Astrocyte (in vitro differentiated cells and primary cell): ENCODE results near the gene CADPS. TPM values are rescaled to one million over a fixed set of nuclear protein-coding genes. Genes with fewer than 3 reads are reported as not detected.
A peak's percentile ranks its signal among the peaks of the same experiment; 100 is the strongest.

ENCODE experiments used
- DNase-seq: peaks from one replicate; pipeline ENCODE4 v3.0.0-alpha.2; 2010; ENCODE audit warnings: low read depth
- FAIRE-seq: peaks from 2 replicates; lab custom pipeline; 2011; peaks lifted over from hg19 to GRCh38; lab: Jason Lieb, UNC
- H2AFZ ChIP-seq: 2 replicates; pipeline ENCODE4 v1.6.0; 2012; ENCODE audit warnings: low read depth, low read length, inconsistent platforms
- H3K27ac ChIP-seq: 2 replicates; pipeline ENCODE4 v1.5.1; 2011; ENCODE audit warnings: low read depth, low read length, inconsistent platforms
- H3K27me3 ChIP-seq: 2 replicates; pipeline ENCODE4 v1.6.0; 2011; ENCODE audit warnings: low read length, inconsistent platforms; ENCODE audit not compliant: insufficient read depth
- H3K36me3 ChIP-seq: 2 replicates; pipeline ENCODE4 v1.5.1; 2011; ENCODE audit warnings: low read length, inconsistent platforms; ENCODE audit not compliant: insufficient read depth
- H3K4me1 ChIP-seq: 2 replicates; pipeline ENCODE4 v1.5.1; 2011; ENCODE audit warnings: low read length, inconsistent platforms; ENCODE audit not compliant: insufficient read depth
- H3K4me2 ChIP-seq: 2 replicates; pipeline ENCODE4 v1.6.0; 2012; ENCODE audit warnings: low read length, inconsistent platforms
- H3K4me3 ChIP-seq: 2 replicates; pipeline ENCODE4 v1.5.1; 2011; ENCODE audit warnings: low read depth, mild to moderate bottlenecking, low read length, inconsistent platforms; ENCODE audit not compliant: insufficient read depth
- H3K79me2 ChIP-seq: 2 replicates; pipeline ENCODE4 v1.6.0; 2012; ENCODE audit warnings: mild to moderate bottlenecking, low read length, inconsistent platforms; ENCODE audit not compliant: insufficient read depth
- H3K9ac ChIP-seq: 2 replicates; pipeline ENCODE4 v1.6.0; 2012; ENCODE audit warnings: mild to moderate bottlenecking, low read length, inconsistent platforms
- H3K9me3 ChIP-seq: 2 replicates; pipeline ENCODE4 v1.5.1; 2012; ENCODE audit warnings: low read depth, mild to moderate bottlenecking, low read length, inconsistent platforms; ENCODE audit not compliant: insufficient read depth
- H4K20me1 ChIP-seq: 2 replicates; pipeline ENCODE4 v1.6.0; 2012; ENCODE audit warnings: low read length, inconsistent platforms; ENCODE audit not compliant: insufficient read depth
- H3K27ac Mint-ChIP-seq: one replicate; pipeline ENCODE4 v1.8.0; 2021; ENCODE audit warnings: mild to moderate bottlenecking, mixed read lengths; ENCODE audit not compliant: unreplicated experiment
- H3K27me3 Mint-ChIP-seq: one replicate; pipeline ENCODE4 v1.8.0; 2021; ENCODE audit warnings: low read depth, mixed read lengths; ENCODE audit not compliant: unreplicated experiment
- H3K36me3 Mint-ChIP-seq: one replicate; pipeline ENCODE4 v1.8.0; 2021; ENCODE audit warnings: low read depth, mixed read lengths; ENCODE audit not compliant: unreplicated experiment
- H3K4me1 Mint-ChIP-seq: one replicate; pipeline ENCODE4 v1.8.0; 2021; ENCODE audit warnings: low read depth, mixed read lengths; ENCODE audit not compliant: unreplicated experiment
- H3K4me3 Mint-ChIP-seq: one replicate; pipeline ENCODE4 v1.8.0; 2021; ENCODE audit warnings: mild to moderate bottlenecking, moderate library complexity, mixed read lengths; ENCODE audit not compliant: unreplicated experiment
- H3K9me3 Mint-ChIP-seq: one replicate; pipeline ENCODE4 v1.8.0; 2021; ENCODE audit warnings: mild to moderate bottlenecking, mixed read lengths; ENCODE audit not compliant: unreplicated experiment
- EZH2 ChIP-seq: IDR thresholded peaks from 2 replicates; pipeline ENCODE4 v1.6.1; 2012; ENCODE audit warnings: mild to moderate bottlenecking, low read length, inconsistent platforms; ENCODE audit not compliant: insufficient read depth
- total RNA-seq: library from RNA; stranded (reverse); gene quantifications from 2 replicates; pipeline ENCODE4 v1.2.1, GENCODE V29; 2021
- TF ChIP-seq, protein P1 (sequence below): IDR thresholded peaks from 2 replicates; pipeline ENCODE4 v1.5.1; 2011; ENCODE audit warnings: low read depth, mild to moderate bottlenecking, inconsistent platforms, low read length, moderate library complexity; ENCODE audit not compliant: insufficient read depth

CADPS gene
- total RNA-seq, 1 donor from 2014 or later = 5.4 TPM

DNA sequence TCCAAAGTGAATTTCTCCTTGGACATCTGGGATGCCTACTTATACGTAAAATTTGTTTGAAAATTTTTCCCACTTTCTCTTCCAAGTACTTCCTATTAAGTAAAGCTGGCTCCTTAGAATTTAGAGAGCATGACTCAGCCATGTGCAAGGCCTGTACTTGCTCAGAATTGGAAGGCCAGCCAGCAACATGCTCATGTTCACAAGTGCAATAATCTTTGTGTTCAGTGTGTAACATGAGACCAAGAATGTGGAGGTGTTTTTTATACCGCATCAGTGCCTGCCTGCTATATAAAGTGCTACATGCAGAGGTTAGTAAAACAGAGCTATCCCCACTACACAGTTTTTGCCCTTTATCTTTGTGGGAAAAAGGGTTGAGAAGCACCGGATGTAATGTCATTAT, 349.9 kb downstream of the CADPS start:
- Mint-ChIP-seq H3K9me3 (no peaks in the 10 kb centered on the region), H3K27ac (no peak overlapping the region), H3K36me3 (no peaks in the 10 kb centered on the region), H3K4me3 (no peak overlapping the region), H3K4me1 (no peaks in the 10 kb centered on the region), H3K27me3 (peaks cover 18% of the 10 kb centered on the region)
- DNase-seq = peak; percentile 44
- Histone ChIP-seq H3K4me3 (no peak overlapping the region), H3K27me3 (no peaks in the 10 kb centered on the region), H2AFZ (no peak overlapping the region), H3K9ac (no peak overlapping the region), H3K36me3 (no peaks in the 10 kb centered on the region), H3K27ac (no peak overlapping the region), H3K9me3 (no peaks in the 10 kb centered on the region), H4K20me1 (no peaks in the 10 kb centered on the region), H3K4me1 (no peaks in the 10 kb centered on the region), H3K79me2 (no peaks in the 10 kb centered on the region), H3K4me2 (no peak overlapping the region)
- TF ChIP-seq, protein P1, sequence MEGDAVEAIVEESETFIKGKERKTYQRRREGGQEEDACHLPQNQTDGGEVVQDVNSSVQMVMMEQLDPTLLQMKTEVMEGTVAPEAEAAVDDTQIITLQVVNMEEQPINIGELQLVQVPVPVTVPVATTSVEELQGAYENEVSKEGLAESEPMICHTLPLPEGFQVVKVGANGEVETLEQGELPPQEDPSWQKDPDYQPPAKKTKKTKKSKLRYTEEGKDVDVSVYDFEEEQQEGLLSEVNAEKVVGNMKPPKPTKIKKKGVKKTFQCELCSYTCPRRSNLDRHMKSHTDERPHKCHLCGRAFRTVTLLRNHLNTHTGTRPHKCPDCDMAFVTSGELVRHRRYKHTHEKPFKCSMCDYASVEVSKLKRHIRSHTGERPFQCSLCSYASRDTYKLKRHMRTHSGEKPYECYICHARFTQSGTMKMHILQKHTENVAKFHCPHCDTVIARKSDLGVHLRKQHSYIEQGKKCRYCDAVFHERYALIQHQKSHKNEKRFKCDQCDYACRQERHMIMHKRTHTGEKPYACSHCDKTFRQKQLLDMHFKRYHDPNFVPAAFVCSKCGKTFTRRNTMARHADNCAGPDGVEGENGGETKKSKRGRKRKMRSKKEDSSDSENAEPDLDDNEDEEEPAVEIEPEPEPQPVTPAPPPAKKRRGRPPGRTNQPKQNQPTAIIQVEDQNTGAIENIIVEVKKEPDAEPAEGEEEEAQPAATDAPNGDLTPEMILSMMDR = no peak
- no peak for FAIRE-seq

DNA sequence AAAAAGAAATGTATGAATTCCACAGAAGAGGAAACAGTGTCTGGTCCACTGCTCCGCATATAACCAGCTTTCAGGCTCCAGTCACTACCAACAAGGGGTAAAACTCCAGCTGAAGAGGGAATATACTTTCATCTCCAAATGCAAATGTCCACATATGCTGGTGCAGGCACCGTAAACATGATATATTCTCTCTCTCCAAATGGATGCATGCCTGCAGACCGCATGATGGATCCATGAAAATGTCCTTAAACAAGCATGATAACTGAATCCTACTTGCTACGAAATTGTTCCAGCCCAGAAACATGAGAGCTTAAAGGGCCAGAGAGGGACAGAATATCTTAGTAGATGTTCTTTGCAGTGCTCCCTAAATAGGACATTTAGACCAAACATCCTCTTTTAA, 351.5 kb downstream of the CADPS start:
- no peak overlapping the region for H3K4me3 ChIP-seq
- no peak overlapping the region for H3K4me2 ChIP-seq
- no peak for DNase-seq
- no peaks in the 10 kb centered on the region for H4K20me1 ChIP-seq
- Mint-ChIP-seq H3K27ac (no peak overlapping the region), H3K4me3 (no peak overlapping the region), H3K9me3 (no peaks in the 10 kb centered on the region), H3K4me1 (no peaks in the 10 kb centered on the region), H3K36me3 (no peaks in the 10 kb centered on the region), H3K27me3 (peaks cover 18% of the 10 kb centered on the region)
- no peak for FAIRE-seq
- H3K9me3 ChIP-seq = no peaks in the 10 kb centered on the region
- H3K27ac ChIP-seq = no peak overlapping the region
- H3K36me3 ChIP-seq = no peaks in the 10 kb centered on the region
- H3K79me2 ChIP-seq = no peaks in the 10 kb centered on the region
- no peaks in the 10 kb centered on the region for H3K4me1 ChIP-seq
- no peak overlapping the region for H2AFZ ChIP-seq
- no peaks in the 10 kb centered on the region for H3K27me3 ChIP-seq
- H3K9ac ChIP-seq = no peak overlapping the region
- TF ChIP-seq, protein P1 = no peak
- no peak for TF ChIP-seq EZH2

DNA sequence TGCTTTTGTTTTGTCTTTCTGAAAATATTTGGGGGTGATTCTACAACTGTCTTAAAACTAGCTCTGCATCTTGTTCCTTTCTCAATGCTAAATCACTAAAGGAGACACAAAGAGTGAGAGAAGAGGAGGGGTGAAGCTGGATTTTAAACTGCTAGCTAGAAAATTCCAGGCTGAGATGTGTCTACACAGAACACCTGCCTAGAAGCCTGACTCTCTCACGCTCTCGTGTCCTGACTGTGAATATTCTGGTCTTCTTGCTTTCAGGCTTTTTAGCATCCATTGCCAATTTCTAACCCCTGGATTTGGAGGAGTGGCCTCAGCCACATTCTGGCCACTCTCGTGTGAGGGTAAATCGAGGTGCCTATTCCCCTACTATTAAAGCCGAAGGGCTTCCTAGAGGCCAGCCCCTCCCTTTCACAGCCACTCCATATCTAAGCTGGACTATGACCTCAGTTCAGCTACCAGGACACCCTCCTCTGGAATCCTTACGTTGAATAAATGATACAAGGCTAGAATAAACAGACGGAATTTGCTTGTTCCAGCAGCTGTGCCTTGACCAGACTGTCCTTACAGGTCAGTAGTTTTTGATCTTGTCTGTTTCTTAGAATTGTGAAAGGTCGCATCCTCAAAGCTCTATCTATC, 353.6 kb downstream of the CADPS start:
- Histone ChIP-seq H3K4me3 (no peak overlapping the region), H3K36me3 (no peaks in the 10 kb centered on the region), H3K4me2 (no peak overlapping the region), H3K79me2 (no peaks in the 10 kb centered on the region), H2AFZ (no peak overlapping the region), H3K9me3 (no peaks in the 10 kb centered on the region), H3K4me1 (no peaks in the 10 kb centered on the region), H3K9ac (no peak overlapping the region), H3K27ac (no peak overlapping the region), H4K20me1 (no peaks in the 10 kb centered on the region), H3K27me3 (no peaks in the 10 kb centered on the region)
- no peak for DNase-seq
- Mint-ChIP-seq H3K27me3 (peaks cover 20% of the 10 kb centered on the region), H3K9me3 (no peaks in the 10 kb centered on the region), H3K4me3 (no peak overlapping the region), H3K4me1 (no peaks in the 10 kb centered on the region), H3K36me3 (no peaks in the 10 kb centered on the region), H3K27ac (no peak overlapping the region)
- FAIRE-seq = no peak
- TF ChIP-seq, protein P1 = no peak
- TF ChIP-seq EZH2 = no peak
